Thoracic aorta (tissue), 2 donors: ENCODE results near the gene IGF2R. TPM values are rescaled to one million over a fixed set of nuclear protein-coding genes. Genes with fewer than 3 reads are reported as not detected.
A peak's percentile ranks its signal among the peaks of the same experiment; 100 is the strongest.

ENCODE experiments used
- ATAC-seq: fragments of 150-250 bp; one replicate; pipeline ENCODE4 v1.8.0; 2017; ENCODE audit warnings: low read depth; ENCODE audit not compliant: insufficient number of reproducible peaks, low FRiP score
- DNase-seq: peaks from one replicate; pipeline ENCODE4 v3.0.0-alpha.2; 2020; ENCODE audit warnings: low spot score
- H3K27ac ChIP-seq, 2 donors: fragments of 200-600 bp; sonication (generic); 1 replicate in 1 of 2; 2 replicates in 1 of 2; pipeline ENCODE4 v1.5.1; 2016; ENCODE audit warnings: mild to moderate bottlenecking in 2 of 2, moderate library complexity in 2 of 2
- H3K27me3 ChIP-seq: fragments of 200-600 bp; sonication (generic); replicated peaks from 2 replicates; pipeline ENCODE4 v1.6.0; 2016; ENCODE audit warnings: mild to moderate bottlenecking; ENCODE audit not compliant: insufficient read depth
- H3K36me3 ChIP-seq: fragments of 200-600 bp; sonication (generic); one replicate; pipeline ENCODE4 v1.5.1; 2016
- H3K4me1 ChIP-seq, 2 donors: fragments of 200-600 bp; sonication (generic); 1 replicate in 1 of 2; 2 replicates in 1 of 2; pipeline versions ENCODE4 v1.5.1 to v1.6.0; 2016; ENCODE audit warnings: low read depth in 2 of 2, mild to moderate bottlenecking in 1 of 2; ENCODE audit not compliant: control insufficient read depth in 1 of 2
- H3K4me3 ChIP-seq: fragments of 200-600 bp; sonication (generic); 2 replicates; pipeline ENCODE4 v1.5.1; 2016; ENCODE audit warnings: mild to moderate bottlenecking
- H3K9me3 ChIP-seq: fragments of 200-600 bp; sonication (generic); 2 replicates; pipeline ENCODE4 v1.5.1; 2016
- total RNA-seq, 2 donors: library from RNA; depleted of rRNA; stranded (reverse); fragments of >200 nt; gene quantifications; one replicate each; pipeline versions ENCODE4 v1.1.0 to v1.2.3, GENCODE V29; 2016
- TF ChIP-seq, protein P1 (sequence below): fragments of 200-600 bp; sonication (generic); IDR thresholded peaks from one replicate; pipeline ENCODE4 v1.5.1; 2019; ENCODE audit warnings: antibody characterized with exemption

The IGF2R gene
- total RNA-seq, 2 donors from 2014 or later = 82.2 to 88.4 TPM

- DNase-seq (no peak), ATAC-seq (no peak)
- no peaks in the 10 kb centered on the region for H3K27me3 ChIP-seq
- no peak overlapping the region for H3K4me3 ChIP-seq
- peaks cover 25 to 42% of the 10 kb centered on the region in 2 donors for H3K4me1 ChIP-seq
- TF ChIP-seq, protein P1, sequence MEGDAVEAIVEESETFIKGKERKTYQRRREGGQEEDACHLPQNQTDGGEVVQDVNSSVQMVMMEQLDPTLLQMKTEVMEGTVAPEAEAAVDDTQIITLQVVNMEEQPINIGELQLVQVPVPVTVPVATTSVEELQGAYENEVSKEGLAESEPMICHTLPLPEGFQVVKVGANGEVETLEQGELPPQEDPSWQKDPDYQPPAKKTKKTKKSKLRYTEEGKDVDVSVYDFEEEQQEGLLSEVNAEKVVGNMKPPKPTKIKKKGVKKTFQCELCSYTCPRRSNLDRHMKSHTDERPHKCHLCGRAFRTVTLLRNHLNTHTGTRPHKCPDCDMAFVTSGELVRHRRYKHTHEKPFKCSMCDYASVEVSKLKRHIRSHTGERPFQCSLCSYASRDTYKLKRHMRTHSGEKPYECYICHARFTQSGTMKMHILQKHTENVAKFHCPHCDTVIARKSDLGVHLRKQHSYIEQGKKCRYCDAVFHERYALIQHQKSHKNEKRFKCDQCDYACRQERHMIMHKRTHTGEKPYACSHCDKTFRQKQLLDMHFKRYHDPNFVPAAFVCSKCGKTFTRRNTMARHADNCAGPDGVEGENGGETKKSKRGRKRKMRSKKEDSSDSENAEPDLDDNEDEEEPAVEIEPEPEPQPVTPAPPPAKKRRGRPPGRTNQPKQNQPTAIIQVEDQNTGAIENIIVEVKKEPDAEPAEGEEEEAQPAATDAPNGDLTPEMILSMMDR = no peak
- no peaks in the 10 kb centered on the region for H3K36me3 ChIP-seq
- no peaks in the 10 kb centered on the region for H3K9me3 ChIP-seq
- peak overlapping the region in 1 of 2 donors; percentile 30 for H3K27ac ChIP-seq
Measured at GRCh38 chr6:159989492-159990480, 20.9 kb downstream of the IGF2R start.

DNA sequence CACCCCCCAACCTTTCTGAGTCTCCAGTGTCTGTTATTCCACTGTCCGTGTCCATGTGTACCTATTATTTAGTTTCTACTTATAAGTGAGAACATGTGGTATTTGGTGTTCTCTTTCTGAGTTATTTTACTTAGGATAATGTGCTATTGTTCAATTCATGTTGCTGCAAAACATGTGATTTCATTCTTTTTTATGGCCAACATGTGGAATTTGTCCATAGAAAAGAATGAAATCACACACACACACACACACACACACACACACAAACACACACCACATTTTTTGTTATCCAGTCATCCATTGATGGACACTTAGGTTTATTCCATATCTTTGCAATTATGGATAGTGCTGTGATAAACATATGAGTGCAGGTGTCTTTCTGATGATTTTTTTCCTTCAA is 23.5 kb downstream of the IGF2R start:
- DNase-seq (no peak), ATAC-seq (no peak)
- H3K36me3 ChIP-seq = no peaks in the 10 kb centered on the region
- H3K4me1 ChIP-seq = peaks cover 18 to 23% of the 10 kb centered on the region in 2 donors
- TF ChIP-seq, protein P1 = no peak
- no peaks in the 10 kb centered on the region for H3K27me3 ChIP-seq
- no peak overlapping the region for H3K4me3 ChIP-seq
- no peak overlapping the region for H3K27ac ChIP-seq
- H3K9me3 ChIP-seq = no peaks in the 10 kb centered on the region

GRCh38 chr6:159995405-159995804 is 26.5 kb downstream of the IGF2R start:
- DNase-seq (no peak), ATAC-seq (no peak)
- Histone ChIP-seq H3K9me3 (no peaks in the 10 kb centered on the region), H3K4me1 (peaks cover 2 to 8% of the 10 kb centered on the region in 2 donors), H3K36me3 (no peaks in the 10 kb centered on the region), H3K27ac (no peak overlapping the region), H3K27me3 (no peaks in the 10 kb centered on the region), H3K4me3 (no peak overlapping the region)
- TF ChIP-seq, protein P1 = no peak

DNA sequence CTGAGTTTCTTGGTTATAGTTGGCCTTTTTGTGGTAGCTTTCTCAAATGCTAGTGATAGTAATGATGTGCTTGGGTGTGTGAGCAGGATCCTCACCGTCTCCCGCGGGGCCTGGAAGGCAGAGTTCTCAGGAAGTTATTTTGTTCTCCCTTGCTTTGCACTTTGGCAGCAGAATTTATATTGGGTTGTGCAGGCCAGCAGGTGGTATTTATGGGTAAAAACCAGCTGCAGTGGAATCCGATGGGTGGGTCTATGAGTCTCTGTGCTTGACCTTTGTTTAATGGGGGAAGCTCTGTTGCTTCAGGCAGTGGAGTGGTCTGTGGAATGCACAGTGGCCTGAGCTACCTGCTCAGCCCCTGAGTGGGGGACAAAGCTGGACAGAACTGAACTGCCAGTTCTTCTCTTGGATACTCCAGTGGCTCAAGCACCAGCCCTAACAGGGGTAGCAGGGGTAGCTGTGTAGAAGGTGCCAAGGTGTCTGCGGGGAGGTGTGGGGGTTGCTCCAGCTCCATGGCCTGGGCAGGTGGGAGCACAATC is 27.3 kb downstream of the IGF2R start:
- H3K4me3 ChIP-seq = no peak overlapping the region
- no peaks in the 10 kb centered on the region for H3K9me3 ChIP-seq
- ATAC-seq (no peak), DNase-seq (no peak)
- H3K36me3 ChIP-seq = no peaks in the 10 kb centered on the region
- H3K27ac ChIP-seq = no peak overlapping the region
- TF ChIP-seq, protein P1 = no peak
- no peaks in the 10 kb centered on the region for H3K27me3 ChIP-seq
- H3K4me1 ChIP-seq = peaks cover 0 to 1% of the 10 kb centered on the region in 2 donors
